Measurements from ENCODE around the gene ITPR3.

ITPR3 gene

GRCh38 chr6:33695451-33695887 lies 74.3 kb downstream of the ITPR3 start:
- no peak for DNase-seq (ENCODE audit: low read depth in 1 of 2, low spot score in 1 of 2)

GRCh38 chr6:33696076-33696475 lies 75.0 kb downstream of the ITPR3 start:
- no peak for DNase-seq (ENCODE audit: low read depth in 1 of 2, low spot score in 1 of 2)

GRCh38 chr6:33696548-33697518 lies 75.7 kb downstream of the ITPR3 start:
- no peak for DNase-seq (ENCODE audit: low read depth in 1 of 2, low spot score in 1 of 2)

GRCh38 chr6:33697845-33698244 lies 76.7 kb downstream of the ITPR3 start:
- no peak for DNase-seq (ENCODE audit: low read depth in 1 of 2, low spot score in 1 of 2)

GRCh38 chr6:33698494-33698893 lies 77.4 kb downstream of the ITPR3 start:
- no peak for DNase-seq (ENCODE audit: low read depth in 1 of 2, low spot score in 1 of 2)

- no peak for DNase-seq (ENCODE audit: low read depth in 1 of 2, low spot score in 1 of 2)
These were observed 78.0 kb downstream of the ITPR3 start for GRCh38 chr6:33699131-33699530.

GRCh38 chr6:33699739-33700138 lies 78.6 kb downstream of the ITPR3 start:
- DNase-seq (ENCODE audit: low read depth in 1 of 2, low spot score in 1 of 2) = no peak

- DNase-seq (ENCODE audit: low read depth in 1 of 2, low spot score in 1 of 2) = peak; percentile 54
These were observed 79.4 kb downstream of the ITPR3 start for GRCh38 chr6:33700391-33701050.

- DNase-seq (ENCODE audit: low read depth in 1 of 2, low spot score in 1 of 2) = no peak
These were observed 81.3 kb downstream of the ITPR3 start for GRCh38 chr6:33702345-33702977.

GRCh38 chr6:33704215-33705066 lies 83.3 kb downstream of the ITPR3 start:
- DNase-seq (ENCODE audit: low read depth in 1 of 2, low spot score in 1 of 2) = no peak

- DNase-seq (ENCODE audit: low read depth in 1 of 2, low spot score in 1 of 2) = no peak
These were observed 84.3 kb downstream of the ITPR3 start for GRCh38 chr6:33705268-33705885.

GRCh38 chr6:33705955-33706725 lies 85.0 kb downstream of the ITPR3 start:
- no peak for DNase-seq (ENCODE audit: low read depth in 1 of 2, low spot score in 1 of 2)

GRCh38 chr6:33707771-33708170 lies 86.6 kb downstream of the ITPR3 start:
- DNase-seq (ENCODE audit: low read depth in 1 of 2, low spot score in 1 of 2) = no peak

GRCh38 chr6:33708516-33709204 lies 87.5 kb downstream of the ITPR3 start:
- DNase-seq (ENCODE audit: low read depth in 1 of 2, low spot score in 1 of 2) = no peak

- no peak for DNase-seq (ENCODE audit: low read depth in 1 of 2, low spot score in 1 of 2)
These were observed 88.6 kb downstream of the ITPR3 start for GRCh38 chr6:33709605-33710295.

- no peak for DNase-seq (ENCODE audit: low read depth in 1 of 2, low spot score in 1 of 2)
These were observed 89.4 kb downstream of the ITPR3 start for GRCh38 chr6:33710296-33711121.

Measured in activated T-helper 1 cell treated with anti-CD3 and anti-CD28 coated beads, Interleukin-2, amount 50 U/mL, for 16 hours (primary cell).